SK-N-SH treated with all-trans-retinoic acid at 6 μM for 48 hours (cell line): ENCODE results near the gene ZNF653.
A peak's percentile ranks its signal among the peaks of the same experiment; 100 is the strongest.

Experiments used
- ATAC-seq: fragments of 200-7000 bp; cut with Tn5 transposase; 3 replicates; pipeline ENCODE4 v1.9.1; 2020; ENCODE audit warnings: mild to moderate bottlenecking, moderate library complexity
- ARNTL ChIP-seq: fragments of 450-650 bp; formaldehyde crosslinking; IDR thresholded peaks from 2 replicates; pipeline ENCODE4 v1.5.0; 2020; ENCODE audit warnings: low read depth, mild to moderate bottlenecking, moderate library complexity, borderline replicate concordance
- BACH2 ChIP-seq: fragments of 250-450 bp; sonication (Bioruptor Pico); IDR thresholded peaks from 2 replicates; pipeline ENCODE4 v1.9.0; 2021; ENCODE audit warnings: mild to moderate bottlenecking, borderline replicate concordance
- CSDC2 ChIP-seq: fragments of 250-450 bp; sonication (Bioruptor Pico); IDR thresholded peaks from 2 replicates; pipeline ENCODE4 v1.5.0; 2020; ENCODE audit warnings: mild to moderate bottlenecking, moderate library complexity
- GLIS3 ChIP-seq: fragments of 250-450 bp; sonication (Bioruptor Pico); IDR thresholded peaks from 2 replicates; pipeline ENCODE4 v1.5.0; 2020; ENCODE audit warnings: mild to moderate bottlenecking, moderate library complexity
- ISL1 ChIP-seq: fragments of 250-450 bp; sonication (Bioruptor Pico); IDR thresholded peaks from 2 replicates; pipeline ENCODE4 v2.1.2; 2022; ENCODE audit warnings: mild to moderate bottlenecking, moderate library complexity
- OSR1 ChIP-seq: fragments of 250-450 bp; sonication (Bioruptor Pico); IDR thresholded peaks from 2 replicates; pipeline ENCODE4 v1.8.0; 2022; ENCODE audit warnings: moderate library complexity, mild to moderate bottlenecking, inconsistent platforms
- PATZ1 ChIP-seq: fragments of 250-450 bp; sonication (Bioruptor Pico); IDR thresholded peaks from 2 replicates; pipeline ENCODE4 v1.8.0; 2020; ENCODE audit warnings: mild to moderate bottlenecking, moderate library complexity, borderline replicate concordance
- POU6F1 ChIP-seq: fragments of 250-450 bp; sonication (Bioruptor Pico); IDR thresholded peaks from 2 replicates; pipeline ENCODE4 v1.8.0; 2021; ENCODE audit warnings: low read depth, mild to moderate bottlenecking, moderate library complexity, borderline replicate concordance
- PPARA ChIP-seq: fragments of 250-450 bp; sonication (Bioruptor Pico); IDR thresholded peaks from 2 replicates; pipeline ENCODE4 v1.5.0; 2020; ENCODE audit warnings: mild to moderate bottlenecking, borderline replicate concordance
- RARB ChIP-seq: fragments of 250-450 bp; sonication (Bioruptor Pico); IDR thresholded peaks from 2 replicates; pipeline ENCODE4 v1.8.0; 2021; ENCODE audit warnings: mild to moderate bottlenecking, moderate library complexity
- SNAI2 ChIP-seq: fragments of 250-450 bp; sonication (Bioruptor Pico); IDR thresholded peaks from 2 replicates; pipeline ENCODE4 v1.5.0; 2020; ENCODE audit warnings: mild to moderate bottlenecking, moderate library complexity
- TCF4 ChIP-seq: fragments of 250-450 bp; sonication (Bioruptor Pico); IDR thresholded peaks from 2 replicates; pipeline ENCODE4 v1.8.0; 2021; ENCODE audit warnings: mild to moderate bottlenecking, moderate library complexity, borderline replicate concordance
- TOX ChIP-seq: fragments of 250-450 bp; sonication (Bioruptor Pico); IDR thresholded peaks from 2 replicates; pipeline ENCODE4 v1.8.0; 2021; ENCODE audit warnings: mild to moderate bottlenecking, moderate library complexity, borderline replicate concordance
- TSHZ2 ChIP-seq: fragments of 250-450 bp; sonication (Bioruptor Pico); IDR thresholded peaks from 2 replicates; pipeline ENCODE4 v1.5.0; 2020; ENCODE audit warnings: mild to moderate bottlenecking, moderate library complexity
- ZC3H10 ChIP-seq: fragments of 250-450 bp; sonication (Bioruptor Pico); IDR thresholded peaks from 2 replicates; pipeline ENCODE4 v1.5.1; 2021; ENCODE audit warnings: mild to moderate bottlenecking, moderate library complexity
- ZFP3 ChIP-seq: fragments of 250-450 bp; sonication (Bioruptor Pico); IDR thresholded peaks from 2 replicates; pipeline ENCODE4 v1.5.0; 2020; ENCODE audit warnings: mild to moderate bottlenecking, moderate library complexity
- ZFP30 ChIP-seq: fragments of 450-650 bp; formaldehyde crosslinking; IDR thresholded peaks from 2 replicates; pipeline ENCODE4 v1.5.0; 2022; ENCODE audit warnings: mild to moderate bottlenecking, moderate library complexity
- ZNF565 ChIP-seq: fragments of 450-650 bp; formaldehyde crosslinking; conservative IDR thresholded peaks from 2 replicates; pipeline ENCODE4 v1.5.0; 2020; ENCODE audit warnings: low read depth, mild to moderate bottlenecking, moderate library complexity
- ZNF70 ChIP-seq: fragments of 450-650 bp; formaldehyde crosslinking; IDR thresholded peaks from 2 replicates; pipeline ENCODE4 v1.5.0; 2020; ENCODE audit warnings: mild to moderate bottlenecking, moderate library complexity
- ZNF8 ChIP-seq: fragments of 450-650 bp; formaldehyde crosslinking; IDR thresholded peaks from 2 replicates; pipeline ENCODE4 v1.5.0; 2020; ENCODE audit warnings: mild to moderate bottlenecking, moderate library complexity
- TF ChIP-seq, protein P1 (sequence below): fragments of 250-450 bp; sonication (Bioruptor Pico); IDR thresholded peaks from 2 replicates; pipeline ENCODE4 v1.5.1; 2020; ENCODE audit warnings: low read depth, mild to moderate bottlenecking, moderate library complexity
- TF ChIP-seq, protein P2 (sequence below): fragments of 250-450 bp; sonication (Bioruptor Pico); IDR thresholded peaks from 2 replicates; pipeline ENCODE4 v1.5.1; 2021; ENCODE audit warnings: mild to moderate bottlenecking, moderate library complexity

Gene ZNF653

DNA sequence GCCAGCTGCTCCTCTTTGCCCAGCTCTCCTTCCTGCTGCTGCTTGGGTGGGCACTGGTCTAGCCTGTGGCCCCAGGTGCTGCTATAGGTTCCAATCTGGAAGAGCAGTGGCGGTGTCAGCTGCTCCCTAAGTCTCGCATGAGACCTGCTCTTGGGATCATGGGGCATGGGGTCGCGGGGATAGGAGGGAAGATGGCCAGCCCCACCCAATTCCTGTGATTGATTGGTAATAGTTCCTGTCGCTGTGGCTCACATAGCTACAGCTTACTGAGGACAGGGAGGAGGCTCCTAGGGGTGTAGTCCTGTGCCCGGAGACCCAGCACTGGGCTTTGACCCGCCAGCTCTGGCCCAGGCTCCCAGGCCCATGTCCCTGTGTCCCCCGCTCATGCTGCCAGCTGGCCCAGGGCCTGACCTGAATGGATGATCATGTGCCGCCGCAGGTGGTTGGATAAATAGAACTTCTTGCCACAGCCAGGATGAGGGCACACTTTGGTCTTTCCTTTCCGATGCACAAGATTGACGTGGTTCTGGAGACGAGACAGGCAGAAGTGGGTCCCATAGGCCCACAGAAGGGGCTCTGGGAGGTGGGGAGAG is 20.3 kb downstream of the ZNF653 start (continued):
- no peak for TF ChIP-seq PATZ1 (CRISPR knock-in tag)
- no peak for TF ChIP-seq ZNF70

DNA sequence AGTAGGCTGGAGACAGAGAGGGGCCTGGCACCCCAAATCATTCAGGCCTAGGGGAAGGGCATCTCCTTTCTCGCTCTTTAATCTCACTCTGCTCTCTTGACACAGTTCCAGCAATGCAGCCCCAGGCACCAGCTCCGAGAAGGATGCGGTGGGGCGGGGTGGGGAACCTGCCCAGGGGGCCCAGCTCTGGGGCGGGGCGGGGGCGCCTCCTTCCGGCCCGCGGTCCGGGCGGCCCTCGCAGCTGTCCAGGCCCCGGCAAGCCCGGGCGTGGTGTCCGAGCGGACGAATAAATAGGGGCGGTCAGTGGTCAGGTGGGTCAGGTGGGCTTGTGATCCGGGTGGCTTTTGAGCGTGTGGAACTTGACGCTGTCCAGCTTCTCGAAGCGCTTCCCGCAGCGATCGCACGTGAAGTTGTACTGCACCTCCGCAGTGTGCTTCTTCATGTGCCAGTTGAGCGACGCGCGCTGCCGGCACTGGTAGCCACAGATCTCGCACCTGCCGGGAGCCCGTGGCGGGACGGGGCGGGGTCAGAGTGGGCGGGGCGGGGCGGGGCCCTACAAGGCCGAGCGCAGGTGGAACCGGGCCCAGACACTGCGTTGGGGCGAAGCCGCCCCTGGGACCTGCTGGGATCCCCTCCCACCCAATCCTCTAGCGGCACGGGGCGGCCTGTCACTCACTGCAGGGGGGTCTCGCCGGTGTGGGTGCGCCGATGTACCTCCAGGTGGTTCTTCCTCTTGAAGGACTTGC is 22.1 kb downstream of the ZNF653 start:
- ATAC-seq: no peak
- TF ChIP-seq RARB (no peak), OSR1 (CRISPR knock-in tag) (no peak), TCF4 (CRISPR knock-in tag) (no peak), ZNF70 (no peak), SNAI2 (CRISPR knock-in tag) (no peak), TSHZ2 (CRISPR knock-in tag) (no peak), GLIS3 (no peak), PPARA (CRISPR knock-in tag) (no peak), ZFP3 (no peak), ZNF565 (no peak), CSDC2 (CRISPR knock-in tag) (no peak), BACH2 (CRISPR knock-in tag) (no peak), TOX (CRISPR knock-in tag) (no peak)

- ATAC-seq: peak; percentile 83
- peak; percentile 74; the same call in 1 of the 2 replicates for TF ChIP-seq ZFP3
- no peak for TF ChIP-seq POU6F1 (CRISPR knock-in tag)
- TF ChIP-seq TSHZ2 (CRISPR knock-in tag): 0 out of 2 replicates have a peak, but pooled peaks have one; percentile 42
- TF ChIP-seq GLIS3: peak; percentile 69; the same call in 1 of the 2 replicates
- TF ChIP-seq PPARA (CRISPR knock-in tag): no peak
- TF ChIP-seq, protein P1, sequence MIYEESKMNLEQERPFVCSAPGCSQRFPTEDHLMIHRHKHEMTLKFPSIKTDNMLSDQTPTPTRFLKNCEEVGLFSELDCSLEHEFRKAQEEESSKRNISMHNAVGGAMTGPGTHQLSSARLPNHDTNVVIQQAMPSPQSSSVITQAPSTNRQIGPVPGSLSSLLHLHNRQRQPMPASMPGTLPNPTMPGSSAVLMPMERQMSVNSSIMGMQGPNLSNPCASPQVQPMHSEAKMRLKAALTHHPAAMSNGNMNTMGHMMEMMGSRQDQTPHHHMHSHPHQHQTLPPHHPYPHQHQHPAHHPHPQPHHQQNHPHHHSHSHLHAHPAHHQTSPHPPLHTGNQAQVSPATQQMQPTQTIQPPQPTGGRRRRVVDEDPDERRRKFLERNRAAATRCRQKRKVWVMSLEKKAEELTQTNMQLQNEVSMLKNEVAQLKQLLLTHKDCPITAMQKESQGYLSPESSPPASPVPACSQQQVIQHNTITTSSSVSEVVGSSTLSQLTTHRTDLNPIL (CRISPR knock-in tag): no peak
- TF ChIP-seq ZNF565: no peak
- peak; percentile 98 for TF ChIP-seq ARNTL (CRISPR knock-in tag)
- TF ChIP-seq SNAI2 (CRISPR knock-in tag): no peak
- TF ChIP-seq OSR1 (CRISPR knock-in tag): no peak
- no peak for TF ChIP-seq CSDC2 (CRISPR knock-in tag)
- TF ChIP-seq ZNF8 (CRISPR knock-in tag): no peak
- TF ChIP-seq TOX (CRISPR knock-in tag): no peak
- peak; percentile 17; the same call in 1 of the 2 replicates for TF ChIP-seq ISL1 (CRISPR knock-in tag)
- TF ChIP-seq, protein P2, sequence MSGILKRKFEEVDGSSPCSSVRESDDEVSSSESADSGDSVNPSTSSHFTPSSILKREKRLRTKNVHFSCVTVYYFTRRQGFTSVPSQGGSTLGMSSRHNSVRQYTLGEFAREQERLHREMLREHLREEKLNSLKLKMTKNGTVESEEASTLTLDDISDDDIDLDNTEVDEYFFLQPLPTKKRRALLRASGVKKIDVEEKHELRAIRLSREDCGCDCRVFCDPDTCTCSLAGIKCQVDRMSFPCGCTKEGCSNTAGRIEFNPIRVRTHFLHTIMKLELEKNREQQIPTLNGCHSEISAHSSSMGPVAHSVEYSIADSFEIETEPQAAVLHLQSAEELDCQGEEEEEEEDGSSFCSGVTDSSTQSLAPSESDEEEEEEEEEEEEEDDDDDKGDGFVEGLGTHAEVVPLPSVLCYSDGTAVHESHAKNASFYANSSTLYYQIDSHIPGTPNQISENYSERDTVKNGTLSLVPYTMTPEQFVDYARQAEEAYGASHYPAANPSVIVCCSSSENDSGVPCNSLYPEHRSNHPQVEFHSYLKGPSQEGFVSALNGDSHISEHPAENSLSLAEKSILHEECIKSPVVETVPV (CRISPR knock-in tag): no peak
- no peak for TF ChIP-seq TCF4 (CRISPR knock-in tag)
- TF ChIP-seq BACH2 (CRISPR knock-in tag): no peak
- no peak for TF ChIP-seq RARB
- no peak for TF ChIP-seq ZC3H10 (CRISPR knock-in tag)
- TF ChIP-seq ZNF70: peak; percentile 79
- no peak for TF ChIP-seq ZFP30 (CRISPR knock-in tag)
These were observed 23.1 kb downstream of the ZNF653 start for GRCh38 chr19:11482384-11483050.
